Hippocampal formation (tissue), 2 donors: ENCODE data around the gene MED8.

Source experiments
- DNase-seq, 2 donors: peaks; one replicate each; lab custom pipeline; 2025; lab: John Stamatoyannopoulos, UW

The MED8 gene

GRCh38 chr1:43334453-43335205 is 55.0 kb downstream of the MED8 start:
- DNase-seq: no peak
